ENCODE results near the gene CCDC33.

DNA sequence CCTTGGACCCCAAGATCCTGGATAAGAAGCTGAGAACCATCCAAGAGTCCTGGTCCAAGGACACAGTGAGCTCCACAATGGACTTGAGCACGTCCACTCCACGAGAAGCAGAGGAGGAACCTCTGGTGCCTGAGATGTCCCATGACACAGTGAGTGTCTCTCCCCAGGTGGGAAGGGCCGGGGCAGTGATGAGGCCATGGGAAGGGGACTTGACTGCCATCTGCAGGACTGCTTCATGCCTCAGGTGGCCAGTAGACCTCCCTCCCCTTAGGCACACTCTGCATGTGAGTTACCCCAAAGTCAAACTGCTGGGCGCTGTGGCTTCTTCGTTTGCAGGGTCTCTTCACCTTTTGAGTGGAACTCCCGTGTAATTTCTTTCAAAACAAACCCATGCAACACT lies 59.7 kb downstream of the CCDC33 start:
- TF ChIP-seq EZH2 (IDR thresholded peaks at IDR 0.05; ENCODE audit: borderline replicate concordance, low read depth, low read length, severe bottlenecking), result no peak
- TF ChIP-seq, protein P1, sequence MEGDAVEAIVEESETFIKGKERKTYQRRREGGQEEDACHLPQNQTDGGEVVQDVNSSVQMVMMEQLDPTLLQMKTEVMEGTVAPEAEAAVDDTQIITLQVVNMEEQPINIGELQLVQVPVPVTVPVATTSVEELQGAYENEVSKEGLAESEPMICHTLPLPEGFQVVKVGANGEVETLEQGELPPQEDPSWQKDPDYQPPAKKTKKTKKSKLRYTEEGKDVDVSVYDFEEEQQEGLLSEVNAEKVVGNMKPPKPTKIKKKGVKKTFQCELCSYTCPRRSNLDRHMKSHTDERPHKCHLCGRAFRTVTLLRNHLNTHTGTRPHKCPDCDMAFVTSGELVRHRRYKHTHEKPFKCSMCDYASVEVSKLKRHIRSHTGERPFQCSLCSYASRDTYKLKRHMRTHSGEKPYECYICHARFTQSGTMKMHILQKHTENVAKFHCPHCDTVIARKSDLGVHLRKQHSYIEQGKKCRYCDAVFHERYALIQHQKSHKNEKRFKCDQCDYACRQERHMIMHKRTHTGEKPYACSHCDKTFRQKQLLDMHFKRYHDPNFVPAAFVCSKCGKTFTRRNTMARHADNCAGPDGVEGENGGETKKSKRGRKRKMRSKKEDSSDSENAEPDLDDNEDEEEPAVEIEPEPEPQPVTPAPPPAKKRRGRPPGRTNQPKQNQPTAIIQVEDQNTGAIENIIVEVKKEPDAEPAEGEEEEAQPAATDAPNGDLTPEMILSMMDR (IDR thresholded peaks at IDR 0.05; ENCODE audit: borderline replicate concordance, extremely low read depth, low read length, poor library complexity, severe bottlenecking), result no peak

Measured in DND-41 (cell line).